ENCODE data around the gene RPN2. TPM values are rescaled to one million over a fixed set of nuclear protein-coding genes. Genes with fewer than 3 reads are reported as not detected.

The RPN2 gene
- total and polyA plus RNA-seq, 2 of the 13 experiments (the other 11 are each of a cell fraction or from before 2014, with no cell fraction given) = 587 to 1,818 TPM

DNA sequence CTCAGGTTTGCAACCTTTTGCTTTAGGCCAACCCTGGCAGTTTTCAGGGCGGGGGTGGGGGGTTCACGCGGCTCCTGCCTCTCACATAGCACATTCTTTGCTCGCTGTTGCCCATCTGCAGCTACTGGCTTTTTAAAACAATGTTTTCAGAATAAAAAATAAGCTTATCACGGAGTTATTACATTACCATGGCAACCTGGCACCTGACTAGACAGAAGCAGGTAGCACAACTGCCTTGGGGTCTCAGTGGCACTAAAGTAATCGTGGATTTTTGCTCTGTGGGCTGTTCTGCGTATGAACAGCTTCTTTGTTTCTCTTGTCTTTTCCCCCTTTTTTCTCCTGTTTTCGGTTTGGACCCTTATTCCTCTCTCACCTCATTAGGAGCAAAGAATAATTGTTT is 101.3 kb downstream of the RPN2 start:
- ATAC-seq (no peak), DNase-seq (ENCODE audit: low spot score) (no peak), FAIRE-seq (no peak)
- no TSS peak for BruUV-seq (replicated peaks)
- Histone ChIP-seq H3K9ac (ENCODE audit: insufficient read depth, low read depth, low read length) (no peak overlapping the region), H3K4me2 (ENCODE audit: low read depth, low read length) (peak overlapping the region; percentile 22; the same call in 1 of the 2 replicates), H3K36me3 (replicated peaks in 1 of 2; ENCODE audit: control insufficient read depth in 1 of 2, insufficient read depth in 2 of 2, low read length in 2 of 2) (no peaks in the 10 kb centered on the region), H4K20me1 (ENCODE audit: insufficient read depth, low read length) (no peaks in the 10 kb centered on the region), H3K9me3 (ENCODE audit: low read length) (no peaks in the 10 kb centered on the region), H3K27me3 (ENCODE audit: control insufficient read depth in 1 of 2, insufficient read depth in 2 of 2, low read length in 2 of 2) (no peaks in the 10 kb centered on the region; a peak in 2 of 5 replicates), H3K4me3 (replicated peaks in 1 of 3; ENCODE audit: insufficient read depth in 1 of 3, low read depth in 2 of 3, low read length in 3 of 3) (no peak overlapping the region), H3K4me1 (ENCODE audit: insufficient read depth, low read length) (peaks cover 75% of the 10 kb centered on the region), H3K27ac (ENCODE audit: extremely low read length, insufficient read depth, low read length) (no peak overlapping the region), H3K79me2 (ENCODE audit: insufficient read depth, low read length) (no peaks in the 10 kb centered on the region), H2AFZ (ENCODE audit: low read length) (no peak overlapping the region)
- POLR2A ChIA-PET = interaction anchor here (1.3 to 2.3 kb wide), 4 partner anchors 9 to 100 kb away, joined by 3 to 12 read pairs (median 3); partner anchors contain the start of gene MANBAL
- TF ChIP-seq IRX3 (CRISPR knock-in tag; IDR thresholded peaks at IDR 0.05; ENCODE audit: borderline replicate concordance, low read depth) (no peak), ZNF335 (CRISPR knock-in tag; IDR thresholded peaks at IDR 0.05) (no peak), MAFG (CRISPR knock-in tag; IDR thresholded peaks at IDR 0.05) (0 out of 2 replicates have a peak, but pooled peaks have one; percentile 9), MAF1 (CRISPR knock-in tag; IDR thresholded peaks at IDR 0.05; ENCODE audit: borderline replicate concordance) (no peak)
- intact Hi-C loops (cut with micrococcal nuclease; ENCODE audit: unreplicated experiment) = no loop called here
- CTCF ChIA-PET (ENCODE audit: low intra/inter-chr PET ratio, low total read pairs) = no interaction called here
- 49% methylated on average over 8 of the region's 8 CpGs for WGBS (ENCODE audit: low lambda C conversion rate)
- in situ Hi-C loops (cut with HindIII; ENCODE audit: extremely low pct_ligation_motif_present, low pct_unique_long_range_greater_than_20kb) = no loop called here

DNA sequence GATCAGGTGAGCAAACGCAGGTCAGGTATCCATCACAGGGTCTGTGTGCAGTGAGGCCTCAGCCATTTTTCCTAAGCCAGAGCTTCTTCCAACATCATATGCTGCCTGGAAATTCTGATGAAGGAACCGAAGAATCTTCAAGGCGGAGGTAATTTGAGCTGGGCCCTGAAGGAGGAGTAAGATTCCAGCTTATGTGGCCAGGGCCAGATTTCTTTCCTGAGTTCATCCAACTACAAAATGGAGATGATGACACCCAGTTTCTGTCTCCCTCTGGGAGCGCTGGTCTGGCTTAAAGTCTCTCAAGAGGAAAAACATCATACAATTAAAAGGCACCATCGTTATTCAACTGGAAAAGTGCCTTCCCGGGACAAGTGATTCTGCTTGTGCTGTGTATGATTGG is 103.4 kb downstream of the RPN2 start:
- intact Hi-C loops (cut with micrococcal nuclease; ENCODE audit: unreplicated experiment) = no loop called here
- Histone ChIP-seq H3K36me3 (replicated peaks in 1 of 2; ENCODE audit: control insufficient read depth in 1 of 2, insufficient read depth in 2 of 2, low read length in 2 of 2) (no peaks in the 10 kb centered on the region), H3K4me3 (replicated peaks in 1 of 3; ENCODE audit: insufficient read depth in 1 of 3, low read depth in 2 of 3, low read length in 3 of 3) (no peak overlapping the region), H3K4me2 (ENCODE audit: low read depth, low read length) (no peak overlapping the region), H3K4me1 (ENCODE audit: insufficient read depth, low read length) (peaks cover 74% of the 10 kb centered on the region), H3K9me3 (ENCODE audit: low read length) (no peaks in the 10 kb centered on the region), H4K20me1 (ENCODE audit: insufficient read depth, low read length) (no peaks in the 10 kb centered on the region), H3K9ac (ENCODE audit: insufficient read depth, low read depth, low read length) (no peak overlapping the region), H3K27me3 (ENCODE audit: control insufficient read depth in 1 of 2, insufficient read depth in 2 of 2, low read length in 2 of 2) (no peaks in the 10 kb centered on the region), H2AFZ (ENCODE audit: low read length) (no peak overlapping the region), H3K79me2 (ENCODE audit: insufficient read depth, low read length) (no peaks in the 10 kb centered on the region), H3K27ac (ENCODE audit: extremely low read length, insufficient read depth, low read length) (no peak overlapping the region)
- in situ Hi-C loops (cut with HindIII; ENCODE audit: extremely low pct_ligation_motif_present, low pct_unique_long_range_greater_than_20kb) = no loop called here
- TF ChIP-seq ZNF441 (CRISPR knock-in tag; IDR thresholded peaks at IDR 0.05; ENCODE audit: borderline replicate concordance) = no peak
- peak; percentile 51 for TF ChIP-seq XRCC5 (optimal IDR thresholded peaks at IDR 0.05; ENCODE audit: low read length)
- ATAC-seq (no peak), FAIRE-seq (no peak), DNase-seq (ENCODE audit: low spot score) (no peak)
- 70% methylated on average over 6 of the region's 6 CpGs for WGBS (ENCODE audit: low lambda C conversion rate)
- BruUV-seq (replicated peaks) = no TSS peak
- ChIA-PET CTCF (ENCODE audit: low intra/inter-chr PET ratio, low total read pairs) (no interaction called here), POLR2A (interaction anchor here (0.9 to 5.4 kb wide), 4 partner anchors 11 to 62 kb away, joined by 3 to 48 read pairs (median 19); partner anchors contain the start of gene SRC)

All from HepG2 (cell line).